ENCODE data around the gene SLK.

- TF ChIP-seq CTCF (IDR thresholded peaks at IDR 0.05) (no peak), FOXM1 (IDR thresholded peaks at IDR 0.05; ENCODE audit: low read depth) (no peak), MXI1 (IDR thresholded peaks at IDR 0.05; ENCODE audit: low read depth, low read length) (no peak), RCOR1 (IDR thresholded peaks at IDR 0.05; ENCODE audit: low read length) (no peak), NFIC (IDR thresholded peaks at IDR 0.05; ENCODE audit: borderline replicate concordance) (no peak), IRF3 (IDR thresholded peaks at IDR 0.05; ENCODE audit: low read depth, low read length) (no peak)
- TF ChIP-seq, protein P1, sequence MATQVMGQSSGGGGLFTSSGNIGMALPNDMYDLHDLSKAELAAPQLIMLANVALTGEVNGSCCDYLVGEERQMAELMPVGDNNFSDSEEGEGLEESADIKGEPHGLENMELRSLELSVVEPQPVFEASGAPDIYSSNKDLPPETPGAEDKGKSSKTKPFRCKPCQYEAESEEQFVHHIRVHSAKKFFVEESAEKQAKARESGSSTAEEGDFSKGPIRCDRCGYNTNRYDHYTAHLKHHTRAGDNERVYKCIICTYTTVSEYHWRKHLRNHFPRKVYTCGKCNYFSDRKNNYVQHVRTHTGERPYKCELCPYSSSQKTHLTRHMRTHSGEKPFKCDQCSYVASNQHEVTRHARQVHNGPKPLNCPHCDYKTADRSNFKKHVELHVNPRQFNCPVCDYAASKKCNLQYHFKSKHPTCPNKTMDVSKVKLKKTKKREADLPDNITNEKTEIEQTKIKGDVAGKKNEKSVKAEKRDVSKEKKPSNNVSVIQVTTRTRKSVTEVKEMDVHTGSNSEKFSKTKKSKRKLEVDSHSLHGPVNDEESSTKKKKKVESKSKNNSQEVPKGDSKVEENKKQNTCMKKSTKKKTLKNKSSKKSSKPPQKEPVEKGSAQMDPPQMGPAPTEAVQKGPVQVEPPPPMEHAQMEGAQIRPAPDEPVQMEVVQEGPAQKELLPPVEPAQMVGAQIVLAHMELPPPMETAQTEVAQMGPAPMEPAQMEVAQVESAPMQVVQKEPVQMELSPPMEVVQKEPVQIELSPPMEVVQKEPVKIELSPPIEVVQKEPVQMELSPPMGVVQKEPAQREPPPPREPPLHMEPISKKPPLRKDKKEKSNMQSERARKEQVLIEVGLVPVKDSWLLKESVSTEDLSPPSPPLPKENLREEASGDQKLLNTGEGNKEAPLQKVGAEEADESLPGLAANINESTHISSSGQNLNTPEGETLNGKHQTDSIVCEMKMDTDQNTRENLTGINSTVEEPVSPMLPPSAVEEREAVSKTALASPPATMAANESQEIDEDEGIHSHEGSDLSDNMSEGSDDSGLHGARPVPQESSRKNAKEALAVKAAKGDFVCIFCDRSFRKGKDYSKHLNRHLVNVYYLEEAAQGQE (IDR thresholded peaks at IDR 0.05; ENCODE audit: low read depth, low read length): no peak
Observed at GRCh38 chr10:104018471-104018870, 51.5 kb downstream of the SLK start.
